ENCODE data around the gene ARID3B.
"Not testable (repeated sequence)": the region's sequence is repeated elsewhere in the genome, so short reads cannot be mapped to it uniquely, and the experiment has no call there.

The ARID3B gene

GRCh38 chr15:74625693-74626092, 84.7 kb downstream of the ARID3B start:
- no peak for DNase-seq

GRCh38 chr15:74626336-74626735, 85.3 kb downstream of the ARID3B start:
- no peak for DNase-seq

GRCh38 chr15:74626752-74627692, 86.0 kb downstream of the ARID3B start:
- no peak for DNase-seq

- no peak for DNase-seq
Observed at GRCh38 chr15:74627766-74628165, 86.7 kb downstream of the ARID3B start.

- no peak for DNase-seq
Observed at GRCh38 chr15:74628199-74628598, 87.2 kb downstream of the ARID3B start.

GRCh38 chr15:74628949-74629348, 87.9 kb downstream of the ARID3B start:
- no peak for DNase-seq

- not testable (repeated sequence) for DNase-seq
Observed at GRCh38 chr15:74629696-74630095, 88.7 kb downstream of the ARID3B start.

- DNase-seq: no peak
Observed at GRCh38 chr15:74630284-74631086, 89.5 kb downstream of the ARID3B start.

GRCh38 chr15:74631087-74631385, 90.0 kb downstream of the ARID3B start:
- no peak for DNase-seq

GRCh38 chr15:74631408-74631807, 90.4 kb downstream of the ARID3B start:
- no peak for DNase-seq

- peak in 1 of 2 experiments; percentile 48 for DNase-seq
Observed at GRCh38 chr15:74631935-74632560, 91.0 kb downstream of the ARID3B start.

- no peak for DNase-seq
Observed at GRCh38 chr15:74632601-74633000, 91.6 kb downstream of the ARID3B start.

- no peak for DNase-seq
Observed at GRCh38 chr15:74633781-74634180, 92.8 kb downstream of the ARID3B start.

GRCh38 chr15:74635228-74635627, 94.2 kb downstream of the ARID3B start:
- peak; percentile 40 to 73 for DNase-seq

- DNase-seq: no peak
Observed at GRCh38 chr15:74636984-74637383, 96.0 kb downstream of the ARID3B start.

- DNase-seq: no peak
Observed at GRCh38 chr15:74641151-74641550, 100.1 kb downstream of the ARID3B start.

- no peak for DNase-seq
Observed at GRCh38 chr15:74642348-74642733, 101.3 kb downstream of the ARID3B start.

- DNase-seq: no peak
Observed at GRCh38 chr15:74642734-74643664, 102.0 kb downstream of the ARID3B start.

GRCh38 chr15:74643665-74644204, 102.7 kb downstream of the ARID3B start:
- DNase-seq: no peak

GRCh38 chr15:74646480-74646879, 105.5 kb downstream of the ARID3B start:
- no peak for DNase-seq

Data from SW 1271 (cell line).